ENCODE measurements around the gene AP5B1.
"Not testable (repeated sequence)": the region's sequence is repeated elsewhere in the genome, so short reads cannot be mapped to it uniquely, and the experiment has no call there.

AP5B1 gene

GRCh38 chr11:65773784-65774411, 6.9 kb downstream of the AP5B1 start:
- peak; percentile 27 for TF ChIP-seq CTCF (IDR thresholded peaks at IDR 0.05; ENCODE audit: poor library complexity, severe bottlenecking)

GRCh38 chr11:65771589-65772112, 9.1 kb downstream of the AP5B1 start:
- TF ChIP-seq CTCF (IDR thresholded peaks at IDR 0.05; ENCODE audit: poor library complexity, severe bottlenecking) = no peak
- DNase-seq (ENCODE audit: low spot score) = no peak
- no peaks in the 10 kb centered on the region for H3K27me3 ChIP-seq (ENCODE audit: insufficient read depth, poor library complexity, severe bottlenecking)

More at GRCh38 chr11:65773784-65774411, 6.9 kb downstream of the AP5B1 start:
- Histone ChIP-seq H3K36me3 (ENCODE audit: low read depth) (peaks cover 9% of the 10 kb centered on the region; the same call in 1 of the 2 replicates), H3K9me3 (ENCODE audit: severe bottlenecking) (no peaks in the 10 kb centered on the region), H3K27ac (ENCODE audit: poor library complexity, severe bottlenecking) (no peak overlapping the region), H3K4me1 (ENCODE audit: insufficient read depth, poor library complexity, severe bottlenecking) (no peaks in the 10 kb centered on the region), H3K4me3 (ENCODE audit: severe bottlenecking) (no peak overlapping the region), H3K27me3 (ENCODE audit: insufficient read depth, poor library complexity, severe bottlenecking) (no peaks in the 10 kb centered on the region)
- ATAC-seq (ENCODE audit: low read depth) (no peak), DNase-seq (ENCODE audit: low spot score) (no peak)

GRCh38 chr11:65770951-65771567, 9.7 kb downstream of the AP5B1 start:
- Histone ChIP-seq H3K4me3 (ENCODE audit: severe bottlenecking) (no peak overlapping the region), H3K36me3 (ENCODE audit: low read depth) (no peaks in the 10 kb centered on the region), H3K27me3 (ENCODE audit: insufficient read depth, poor library complexity, severe bottlenecking) (no peaks in the 10 kb centered on the region), H3K4me1 (ENCODE audit: insufficient read depth, poor library complexity, severe bottlenecking) (no peaks in the 10 kb centered on the region), H3K9me3 (ENCODE audit: severe bottlenecking) (no peaks in the 10 kb centered on the region), H3K27ac (ENCODE audit: poor library complexity, severe bottlenecking) (no peak overlapping the region)
- no peak for TF ChIP-seq CTCF (IDR thresholded peaks at IDR 0.05; ENCODE audit: poor library complexity, severe bottlenecking)
- no peak for ATAC-seq (ENCODE audit: low read depth)
- no peak for DNase-seq (ENCODE audit: low spot score)

More at GRCh38 chr11:65771589-65772112, 9.1 kb downstream of the AP5B1 start:
- Histone ChIP-seq H3K9me3 (ENCODE audit: severe bottlenecking) (no peaks in the 10 kb centered on the region), H3K4me3 (ENCODE audit: severe bottlenecking) (no peak overlapping the region), H3K27ac (ENCODE audit: poor library complexity, severe bottlenecking) (no peak overlapping the region), H3K4me1 (ENCODE audit: insufficient read depth, poor library complexity, severe bottlenecking) (no peaks in the 10 kb centered on the region), H3K36me3 (ENCODE audit: low read depth) (no peaks in the 10 kb centered on the region)
- no peak for ATAC-seq (ENCODE audit: low read depth)

- H3K27me3 ChIP-seq (ENCODE audit: insufficient read depth, poor library complexity, severe bottlenecking); DNase-seq (ENCODE audit: low spot score); ATAC-seq (ENCODE audit: low read depth); H3K4me3 ChIP-seq (ENCODE audit: severe bottlenecking); H3K36me3 ChIP-seq (ENCODE audit: low read depth); H3K4me1 ChIP-seq (ENCODE audit: insufficient read depth, poor library complexity, severe bottlenecking); H3K27ac ChIP-seq (ENCODE audit: poor library complexity, severe bottlenecking); H3K9me3 ChIP-seq (ENCODE audit: severe bottlenecking): not testable (repeated sequence)
Measured at GRCh38 chr11:65767806-65768205, 13.0 kb downstream of the AP5B1 start.

- ATAC-seq (ENCODE audit: low read depth) (no peak), DNase-seq (ENCODE audit: low spot score) (no peak)
- H3K27me3 ChIP-seq (ENCODE audit: insufficient read depth, poor library complexity, severe bottlenecking) = no peaks in the 10 kb centered on the region
- H3K4me1 ChIP-seq (ENCODE audit: insufficient read depth, poor library complexity, severe bottlenecking) = no peaks in the 10 kb centered on the region
- no peaks in the 10 kb centered on the region for H3K36me3 ChIP-seq (ENCODE audit: low read depth)
- H3K4me3 ChIP-seq (ENCODE audit: severe bottlenecking) = no peak overlapping the region
- no peak overlapping the region for H3K27ac ChIP-seq (ENCODE audit: poor library complexity, severe bottlenecking)
- H3K9me3 ChIP-seq (ENCODE audit: severe bottlenecking) = no peaks in the 10 kb centered on the region
- no peak for TF ChIP-seq CTCF (IDR thresholded peaks at IDR 0.05; ENCODE audit: poor library complexity, severe bottlenecking)
Measured at GRCh38 chr11:65767406-65767805, 13.4 kb downstream of the AP5B1 start.

Data from RWPE2 (cell line).